AG09309 (cell line): Measurements from ENCODE around the gene B3GNT9.

ENCODE experiments used
- DNase-seq: peaks from one replicate; pipeline ENCODE4 v3.0.0-alpha.2; 2010; ENCODE audit warnings: low read depth
- H3K4me3 ChIP-seq: 2 replicates; pipeline ENCODE4 v1.5.1; 2011; ENCODE audit warnings: mild to moderate bottlenecking, low read depth, low read length, moderate library complexity; ENCODE audit not compliant: control insufficient read depth
- TF ChIP-seq, protein P1 (sequence below): IDR thresholded peaks from 2 replicates; pipeline ENCODE4 v1.5.1; 2011; ENCODE audit warnings: mild to moderate bottlenecking, low read depth, low read length, inconsistent platforms; ENCODE audit not compliant: insufficient read depth, control insufficient read depth; ENCODE audit errors: missing control alignments

B3GNT9 gene

DNA sequence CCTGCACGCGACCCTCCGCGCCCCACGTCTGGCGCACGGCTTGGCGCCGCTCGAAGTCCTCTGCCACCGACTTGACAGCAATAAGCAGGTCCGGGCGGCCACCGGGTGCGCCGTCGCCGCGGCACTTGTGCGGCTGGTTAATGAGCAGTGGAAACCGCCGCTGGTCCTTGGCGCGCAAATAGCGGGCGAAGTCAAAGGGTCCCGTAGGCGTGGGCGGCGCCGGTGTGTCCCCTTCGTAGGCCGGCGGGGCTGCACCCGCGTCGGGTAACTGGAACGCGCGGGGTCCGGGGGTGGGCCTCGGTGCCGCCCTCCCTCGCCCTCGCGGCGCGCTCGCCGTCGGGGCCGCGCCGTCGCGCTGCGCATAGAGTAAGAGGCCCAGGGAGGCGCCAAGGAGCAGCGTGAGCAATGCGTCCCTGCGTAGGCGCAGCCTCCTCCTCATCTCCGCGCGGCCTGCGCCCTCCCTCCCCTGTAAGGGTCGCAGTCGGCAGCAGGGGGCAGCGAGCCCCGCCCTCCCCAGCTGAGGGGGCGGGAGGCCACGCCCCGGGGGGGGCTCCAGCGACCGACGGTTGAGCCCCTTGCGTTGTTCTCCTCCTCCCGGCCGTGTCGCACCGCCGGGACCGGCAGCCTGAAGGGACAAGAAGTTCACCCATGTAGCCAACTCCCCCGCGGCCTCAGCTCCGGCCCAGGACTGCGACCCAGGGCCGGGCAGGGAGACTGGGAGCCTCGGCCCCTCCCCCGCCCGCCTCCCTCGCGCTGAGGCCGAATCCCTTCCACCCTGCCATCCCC lies 558 bp downstream of the B3GNT9 start:
- DNase-seq, result no peak
- peak overlapping the region; percentile 64 for H3K4me3 ChIP-seq
- TF ChIP-seq, protein P1, sequence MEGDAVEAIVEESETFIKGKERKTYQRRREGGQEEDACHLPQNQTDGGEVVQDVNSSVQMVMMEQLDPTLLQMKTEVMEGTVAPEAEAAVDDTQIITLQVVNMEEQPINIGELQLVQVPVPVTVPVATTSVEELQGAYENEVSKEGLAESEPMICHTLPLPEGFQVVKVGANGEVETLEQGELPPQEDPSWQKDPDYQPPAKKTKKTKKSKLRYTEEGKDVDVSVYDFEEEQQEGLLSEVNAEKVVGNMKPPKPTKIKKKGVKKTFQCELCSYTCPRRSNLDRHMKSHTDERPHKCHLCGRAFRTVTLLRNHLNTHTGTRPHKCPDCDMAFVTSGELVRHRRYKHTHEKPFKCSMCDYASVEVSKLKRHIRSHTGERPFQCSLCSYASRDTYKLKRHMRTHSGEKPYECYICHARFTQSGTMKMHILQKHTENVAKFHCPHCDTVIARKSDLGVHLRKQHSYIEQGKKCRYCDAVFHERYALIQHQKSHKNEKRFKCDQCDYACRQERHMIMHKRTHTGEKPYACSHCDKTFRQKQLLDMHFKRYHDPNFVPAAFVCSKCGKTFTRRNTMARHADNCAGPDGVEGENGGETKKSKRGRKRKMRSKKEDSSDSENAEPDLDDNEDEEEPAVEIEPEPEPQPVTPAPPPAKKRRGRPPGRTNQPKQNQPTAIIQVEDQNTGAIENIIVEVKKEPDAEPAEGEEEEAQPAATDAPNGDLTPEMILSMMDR, result no peak

DNA sequence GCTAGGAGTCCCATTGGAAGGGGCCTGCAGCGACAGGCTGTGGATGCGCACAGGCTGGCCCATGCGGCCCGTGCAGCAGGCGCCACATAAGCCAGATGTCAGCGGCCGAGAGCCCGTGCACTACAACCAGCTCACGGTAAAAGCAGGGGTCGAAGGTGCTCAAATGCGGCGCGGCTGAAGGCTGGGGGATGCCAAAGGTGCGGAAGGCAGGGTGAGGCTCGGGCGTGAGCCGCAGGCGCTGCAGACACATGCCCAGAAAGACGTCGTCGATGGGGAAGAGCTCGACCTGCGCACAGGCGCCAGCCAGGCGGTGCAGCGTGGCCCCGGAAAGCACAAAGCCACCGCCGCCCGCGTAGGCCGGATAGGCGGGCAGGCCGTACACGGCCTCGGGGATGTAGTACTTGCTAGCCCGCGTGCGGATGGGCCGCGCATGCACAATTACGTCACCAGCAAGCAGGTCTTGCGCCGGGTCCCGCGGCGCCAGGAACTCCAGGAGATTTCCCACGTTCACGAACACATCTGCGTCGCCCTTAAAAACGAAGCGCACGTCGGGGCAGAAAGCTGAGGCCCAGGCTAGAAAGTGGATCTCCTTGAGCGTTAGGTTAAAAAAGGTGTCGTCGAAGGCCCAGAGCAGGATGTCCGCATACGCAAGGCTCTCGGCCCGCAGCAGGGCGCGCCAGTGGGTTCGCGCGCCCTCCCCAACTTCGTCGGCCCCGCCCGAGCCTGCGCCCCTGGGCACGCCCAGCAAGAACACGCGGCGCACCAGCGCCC lies 1.3 kb downstream of the B3GNT9 start:
- DNase-seq, result no peak
- TF ChIP-seq, protein P1, result no peak
- H3K4me3 ChIP-seq, result no peak overlapping the region

DNA sequence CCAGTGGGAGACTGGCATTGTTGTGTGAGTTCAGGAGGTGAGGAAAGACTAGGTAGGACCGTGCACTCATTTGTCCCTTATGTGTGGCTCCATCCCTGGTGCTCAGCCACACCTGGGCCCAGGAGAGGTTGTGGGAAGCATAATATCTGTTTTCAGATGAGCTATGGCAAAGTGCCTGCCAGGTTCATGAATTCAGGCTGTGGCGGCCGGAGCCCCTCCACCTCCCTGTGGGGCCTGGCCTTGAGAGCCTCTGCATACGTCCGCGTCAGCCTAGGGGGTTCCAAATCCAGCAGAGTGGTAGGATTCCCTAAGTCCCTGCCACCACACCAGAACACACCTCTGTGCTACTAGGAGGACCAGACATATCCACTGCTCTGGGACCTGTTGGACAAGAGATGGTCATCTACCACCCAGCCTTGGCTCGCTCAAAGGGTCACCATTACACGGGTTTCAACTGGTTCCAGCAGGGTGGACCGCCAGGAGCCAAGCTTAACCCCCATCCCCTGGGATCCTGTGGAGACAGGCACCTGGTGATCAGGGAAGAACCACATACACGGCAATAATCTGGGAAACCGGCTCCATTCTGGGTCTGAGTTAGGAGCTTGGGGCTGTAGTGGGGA lies 2.0 kb downstream of the B3GNT9 start:
- TF ChIP-seq, protein P1, result no peak
- DNase-seq, result no peak
- H3K4me3 ChIP-seq, result no peak overlapping the region

DNA sequence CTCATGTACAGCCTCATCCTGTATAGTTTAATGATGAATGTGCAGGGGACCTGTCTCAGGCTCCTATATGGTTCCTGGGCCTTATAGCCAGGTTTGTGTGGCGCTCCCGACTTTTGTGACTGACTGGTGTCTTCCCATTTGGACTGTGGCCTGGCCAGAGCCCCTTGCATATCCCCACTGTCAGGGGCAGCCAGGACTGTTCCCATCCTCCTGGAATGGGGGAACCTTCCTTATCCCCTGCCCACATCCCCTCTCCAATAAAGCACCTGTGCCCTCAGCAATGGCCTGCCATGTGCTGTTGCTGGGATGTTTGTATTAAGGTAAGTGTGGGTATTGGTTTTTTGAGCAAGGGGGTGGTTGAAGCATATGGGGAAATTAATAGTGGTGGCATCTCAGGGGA lies 2.6 kb downstream of the B3GNT9 start:
- H3K4me3 ChIP-seq, result no peak overlapping the region
- TF ChIP-seq, protein P1, result no peak

DNA sequence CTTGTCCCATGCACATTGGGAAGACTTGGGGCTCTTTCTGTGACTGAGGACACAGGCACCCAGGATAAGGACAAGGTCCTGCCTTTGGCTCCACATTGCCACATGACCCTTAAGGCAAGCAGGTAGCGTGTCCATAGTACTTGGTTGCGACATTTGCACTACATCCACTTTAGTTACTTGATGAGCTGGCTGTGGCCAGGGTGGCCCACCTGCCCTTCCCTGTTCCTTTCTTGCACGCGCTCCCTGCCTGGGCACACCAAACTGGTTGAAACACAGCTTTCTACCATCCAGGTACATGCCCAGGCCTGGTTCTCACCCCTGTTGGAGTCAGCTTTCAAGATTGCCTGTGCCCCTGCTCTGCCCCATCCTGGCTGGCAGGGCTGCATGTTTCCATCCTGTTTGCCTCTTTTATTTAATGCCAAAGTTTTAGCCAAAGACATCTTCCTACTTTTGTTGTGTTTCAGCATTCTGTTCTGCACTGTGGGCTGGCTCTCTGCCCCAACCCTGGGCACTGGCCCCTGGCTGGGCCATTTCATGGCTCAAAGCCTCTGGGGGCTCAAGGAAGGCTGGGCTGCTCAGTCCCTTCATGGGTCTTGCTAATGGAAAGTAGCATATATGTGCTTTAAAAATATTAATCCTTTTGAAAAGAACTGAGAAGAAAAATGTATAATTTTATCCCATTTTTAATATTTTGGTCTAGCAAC lies 3.2 kb downstream of the B3GNT9 start:
- TF ChIP-seq, protein P1, result no peak
- no peak for DNase-seq
- no peak overlapping the region for H3K4me3 ChIP-seq

More for the DNA sequence above, 2.6 kb downstream of the B3GNT9 start:
- DNase-seq, result no peak
